ENCODE results near the gene CSF2RB. TPM values are rescaled to one million over a fixed set of nuclear protein-coding genes. Genes with fewer than 3 reads are reported as not detected.

CSF2RB gene
- total RNA-seq, 1 experiment from 2014 or later = not detected

- H3K4me3 ChIP-seq = no peak overlapping the region
- no peaks in the 10 kb centered on the region for H3K79me2 ChIP-seq (ENCODE audit: low read depth)
- H3K4me1 ChIP-seq (replicated peaks; ENCODE audit: insufficient read depth) = no peaks in the 10 kb centered on the region
- TF ChIP-seq EZH2 (IDR thresholded peaks at IDR 0.05; ENCODE audit: low read depth) = no peak
- TF ChIP-seq CTCF (conservative IDR thresholded peaks at IDR 0.05) = 0 out of 2 replicates have a peak, but pooled peaks have one; percentile 25
- H3K4me2 ChIP-seq = no peak overlapping the region
- H3K9me3 ChIP-seq (ENCODE audit: insufficient read depth, low read depth) = no peaks in the 10 kb centered on the region
- H3F3A ChIP-seq (ENCODE audit: insufficient read depth, low read depth) = no peaks in the 10 kb centered on the region
- intact Hi-C loops (cut with micrococcal nuclease; ENCODE audit: unreplicated experiment) = no loop called here
- no peak overlapping the region for H3K27ac ChIP-seq
- no peaks in the 10 kb centered on the region for H4K20me1 ChIP-seq (ENCODE audit: insufficient read depth)
- H3K27me3 ChIP-seq (ENCODE audit: insufficient read depth, low read depth) = no peaks in the 10 kb centered on the region; the same call in 1 of the 2 replicates
- H3K36me3 ChIP-seq (ENCODE audit: low read depth) = no peaks in the 10 kb centered on the region
- POLR2A ChIA-PET (ENCODE audit: unreplicated experiment) = interaction anchor here (0.6 kb wide), 1 partner anchor 65 kb away, joined by 6 read pairs; no protein-coding TSS in a partner anchor
- BruUV-seq (replicated peaks) = no TSS peak
- no peak for DNase-seq
- no peak overlapping the region for H2AFZ ChIP-seq
- CTCF ChIA-PET = no interaction called here
- no peaks in the 10 kb centered on the region for H3K9me2 ChIP-seq (ENCODE audit: insufficient read depth)
These were observed 33.2 kb downstream of the CSF2RB start for GRCh38 chr22:36946421-36947158.

GRCh38 chr22:36948273-36949225 is 35.1 kb downstream of the CSF2RB start:
- Histone ChIP-seq H3K4me3 (no peak overlapping the region), H2AFZ (no peak overlapping the region), H3K79me2 (ENCODE audit: low read depth) (no peaks in the 10 kb centered on the region), H3K27ac (no peak overlapping the region), H3F3A (ENCODE audit: insufficient read depth, low read depth) (no peaks in the 10 kb centered on the region), H4K20me1 (ENCODE audit: insufficient read depth) (no peaks in the 10 kb centered on the region), H3K36me3 (ENCODE audit: low read depth) (no peaks in the 10 kb centered on the region), H3K4me2 (no peak overlapping the region), H3K9me2 (ENCODE audit: insufficient read depth) (no peaks in the 10 kb centered on the region), H3K4me1 (replicated peaks; ENCODE audit: insufficient read depth) (no peaks in the 10 kb centered on the region), H3K9me3 (ENCODE audit: insufficient read depth, low read depth) (no peaks in the 10 kb centered on the region), H3K27me3 (ENCODE audit: insufficient read depth, low read depth) (no peaks in the 10 kb centered on the region; the same call in 1 of the 2 replicates)
- no TSS peak for BruUV-seq (replicated peaks)
- TF ChIP-seq CTCF (conservative IDR thresholded peaks at IDR 0.05) (no peak), EZH2 (IDR thresholded peaks at IDR 0.05; ENCODE audit: low read depth) (no peak)
- no peak for DNase-seq
- intact Hi-C loops (cut with micrococcal nuclease; ENCODE audit: unreplicated experiment) = no loop called here
- CTCF ChIA-PET = no interaction called here
- POLR2A ChIA-PET (ENCODE audit: unreplicated experiment) = no interaction called here

GRCh38 chr22:36950797-36951590 is 37.6 kb downstream of the CSF2RB start:
- no peaks in the 10 kb centered on the region for H4K20me1 ChIP-seq (ENCODE audit: insufficient read depth)
- H3K9me3 ChIP-seq (ENCODE audit: insufficient read depth, low read depth) = no peaks in the 10 kb centered on the region
- no peaks in the 10 kb centered on the region for H3K36me3 ChIP-seq (ENCODE audit: low read depth)
- H3K9me2 ChIP-seq (ENCODE audit: insufficient read depth) = no peaks in the 10 kb centered on the region
- no peaks in the 10 kb centered on the region; the same call in 1 of the 2 replicates for H3K27me3 ChIP-seq (ENCODE audit: insufficient read depth, low read depth)
- H3F3A ChIP-seq (ENCODE audit: insufficient read depth, low read depth) = no peaks in the 10 kb centered on the region
- intact Hi-C loops (cut with micrococcal nuclease; ENCODE audit: unreplicated experiment) = no loop called here
- CTCF ChIA-PET = interaction anchor here (0.6 kb wide), 1 partner anchor 237 kb away, joined by 3 read pairs; no protein-coding TSS in a partner anchor
- no peak overlapping the region for H2AFZ ChIP-seq
- H3K4me1 ChIP-seq (replicated peaks; ENCODE audit: insufficient read depth) = no peaks in the 10 kb centered on the region
- no TSS peak for BruUV-seq (replicated peaks)
- H3K4me3 ChIP-seq = no peak overlapping the region
- TF ChIP-seq CTCF (conservative IDR thresholded peaks at IDR 0.05) = no peak
- no peak for TF ChIP-seq EZH2 (IDR thresholded peaks at IDR 0.05; ENCODE audit: low read depth)
- H3K27ac ChIP-seq = no peak overlapping the region
- POLR2A ChIA-PET (ENCODE audit: unreplicated experiment) = no interaction called here
- no peak overlapping the region for H3K4me2 ChIP-seq
- no peak for DNase-seq
- no peaks in the 10 kb centered on the region for H3K79me2 ChIP-seq (ENCODE audit: low read depth)
